Lower leg skin (tissue), 3 donors: ENCODE data around the gene CLEC3B.

Experiments used
- POLR2A ChIP-seq, 2 donors: fragments of 450-650 bp; IDR thresholded peaks; one replicate each; pipeline ENCODE4 v1.6.1; 2016 to 2017; ENCODE audit warnings: antibody characterized with exemption in 2 of 2, mild to moderate bottlenecking in 1 of 2, moderate library complexity in 1 of 2
- TF ChIP-seq, protein P1 (sequence below), 3 donors: fragments of 450-650 bp; IDR thresholded peaks; one replicate each; pipeline ENCODE4 v1.5.1; 2016; ENCODE audit warnings: antibody characterized with exemption in 3 of 3, mild to moderate bottlenecking in 3 of 3, moderate library complexity in 2 of 3

GRCh38 chr3:45042162-45042561, 16.1 kb downstream of the CLEC3B start:
- TF ChIP-seq POLR2A (IDR thresholded peaks at IDR 0.05), result no peak
- TF ChIP-seq, protein P1, sequence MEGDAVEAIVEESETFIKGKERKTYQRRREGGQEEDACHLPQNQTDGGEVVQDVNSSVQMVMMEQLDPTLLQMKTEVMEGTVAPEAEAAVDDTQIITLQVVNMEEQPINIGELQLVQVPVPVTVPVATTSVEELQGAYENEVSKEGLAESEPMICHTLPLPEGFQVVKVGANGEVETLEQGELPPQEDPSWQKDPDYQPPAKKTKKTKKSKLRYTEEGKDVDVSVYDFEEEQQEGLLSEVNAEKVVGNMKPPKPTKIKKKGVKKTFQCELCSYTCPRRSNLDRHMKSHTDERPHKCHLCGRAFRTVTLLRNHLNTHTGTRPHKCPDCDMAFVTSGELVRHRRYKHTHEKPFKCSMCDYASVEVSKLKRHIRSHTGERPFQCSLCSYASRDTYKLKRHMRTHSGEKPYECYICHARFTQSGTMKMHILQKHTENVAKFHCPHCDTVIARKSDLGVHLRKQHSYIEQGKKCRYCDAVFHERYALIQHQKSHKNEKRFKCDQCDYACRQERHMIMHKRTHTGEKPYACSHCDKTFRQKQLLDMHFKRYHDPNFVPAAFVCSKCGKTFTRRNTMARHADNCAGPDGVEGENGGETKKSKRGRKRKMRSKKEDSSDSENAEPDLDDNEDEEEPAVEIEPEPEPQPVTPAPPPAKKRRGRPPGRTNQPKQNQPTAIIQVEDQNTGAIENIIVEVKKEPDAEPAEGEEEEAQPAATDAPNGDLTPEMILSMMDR (IDR thresholded peaks at IDR 0.05), result no peak
